ENCODE measurements around the gene PLXNB1. TPM values are rescaled to one million over a fixed set of nuclear protein-coding genes. Genes with fewer than 3 reads are reported as not detected.

Gene PLXNB1
- total RNA-seq, 2 donors from 2014 or later: 175 to 216 TPM

DNA sequence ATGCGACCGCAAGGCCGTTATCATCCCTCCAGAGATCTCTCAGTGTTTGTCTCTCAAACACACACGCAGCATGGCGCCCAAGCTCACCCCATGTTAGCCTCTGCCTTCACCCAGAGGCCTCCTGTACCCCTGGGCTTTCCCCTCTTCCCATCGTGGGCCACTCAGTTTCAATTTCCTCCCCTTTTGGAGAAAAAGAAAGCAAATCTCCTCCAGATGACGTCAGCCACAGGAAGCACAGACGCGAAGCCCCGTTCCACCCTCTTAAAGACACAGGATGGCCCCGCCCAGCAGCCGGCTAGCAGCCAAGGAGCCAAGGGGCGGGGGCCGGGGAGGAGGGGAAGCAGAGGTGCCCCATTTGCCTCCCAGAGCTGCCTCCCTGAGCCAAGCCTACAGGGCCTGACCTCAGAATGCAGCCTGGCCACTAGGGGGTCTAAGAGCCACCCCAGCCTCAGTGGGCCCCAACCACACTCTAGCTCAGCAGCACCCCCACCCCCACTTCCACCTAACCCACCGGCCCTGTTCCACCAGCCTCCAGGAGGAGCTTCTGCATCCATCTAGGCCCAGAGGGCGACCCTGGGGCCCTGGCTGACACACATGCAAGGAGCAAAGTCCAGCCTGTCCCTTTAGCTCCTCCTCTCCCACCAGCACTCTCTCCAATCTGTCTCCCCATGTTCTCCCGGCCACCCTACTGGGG lies 43.2 kb upstream of the PLXNB1 start:
- no peaks in the 10 kb centered on the region for H3K27me3 ChIP-seq (ENCODE audit: control insufficient read depth, insufficient read depth, low read length, poor library complexity, severe bottlenecking)
- peak; percentile 98 for DNase-seq
- Mint-ChIP-seq H3K36me3 (ENCODE audit: low read depth) (peaks cover 17% of the 10 kb centered on the region), H3K9me3 (no peaks in the 10 kb centered on the region), H3K4me1 (peaks cover 20% of the 10 kb centered on the region), H3K27me3 (ENCODE audit: insufficient read depth) (no peaks in the 10 kb centered on the region), H3K27ac (peak overlapping the region; percentile 99), H3K4me3 (peak overlapping the region; percentile 77)
- peaks cover 12% of the 10 kb centered on the region for H3K36me3 ChIP-seq (ENCODE audit: control insufficient read depth, insufficient read depth, low read length)
- H3K27ac ChIP-seq (ENCODE audit: low read depth, low read length): peak overlapping the region; percentile 59
- 9 to 11% methylated on average over 7 to 17 of the region's 17 CpGs for WGBS, 2 experiments (ENCODE audit: insufficient coverage in 1 of 2, insufficient read length in 1 of 2)
- peak overlapping the region; percentile 84 for H3K4me3 ChIP-seq (ENCODE audit: low read length)
- peak overlapping the region; percentile 82 for H3K9ac ChIP-seq (ENCODE audit: extremely low read depth, low read length, poor library complexity, severe bottlenecking)
- no peaks in the 10 kb centered on the region for H3K9me3 ChIP-seq (ENCODE audit: control insufficient read depth, low read length)
- TF ChIP-seq, protein P1, sequence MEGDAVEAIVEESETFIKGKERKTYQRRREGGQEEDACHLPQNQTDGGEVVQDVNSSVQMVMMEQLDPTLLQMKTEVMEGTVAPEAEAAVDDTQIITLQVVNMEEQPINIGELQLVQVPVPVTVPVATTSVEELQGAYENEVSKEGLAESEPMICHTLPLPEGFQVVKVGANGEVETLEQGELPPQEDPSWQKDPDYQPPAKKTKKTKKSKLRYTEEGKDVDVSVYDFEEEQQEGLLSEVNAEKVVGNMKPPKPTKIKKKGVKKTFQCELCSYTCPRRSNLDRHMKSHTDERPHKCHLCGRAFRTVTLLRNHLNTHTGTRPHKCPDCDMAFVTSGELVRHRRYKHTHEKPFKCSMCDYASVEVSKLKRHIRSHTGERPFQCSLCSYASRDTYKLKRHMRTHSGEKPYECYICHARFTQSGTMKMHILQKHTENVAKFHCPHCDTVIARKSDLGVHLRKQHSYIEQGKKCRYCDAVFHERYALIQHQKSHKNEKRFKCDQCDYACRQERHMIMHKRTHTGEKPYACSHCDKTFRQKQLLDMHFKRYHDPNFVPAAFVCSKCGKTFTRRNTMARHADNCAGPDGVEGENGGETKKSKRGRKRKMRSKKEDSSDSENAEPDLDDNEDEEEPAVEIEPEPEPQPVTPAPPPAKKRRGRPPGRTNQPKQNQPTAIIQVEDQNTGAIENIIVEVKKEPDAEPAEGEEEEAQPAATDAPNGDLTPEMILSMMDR (conservative IDR thresholded peaks at IDR 0.05): peak; percentile 80
- peaks cover 10% of the 10 kb centered on the region for H3K4me1 ChIP-seq (ENCODE audit: control insufficient read depth, insufficient read depth, low read length)

DNA sequence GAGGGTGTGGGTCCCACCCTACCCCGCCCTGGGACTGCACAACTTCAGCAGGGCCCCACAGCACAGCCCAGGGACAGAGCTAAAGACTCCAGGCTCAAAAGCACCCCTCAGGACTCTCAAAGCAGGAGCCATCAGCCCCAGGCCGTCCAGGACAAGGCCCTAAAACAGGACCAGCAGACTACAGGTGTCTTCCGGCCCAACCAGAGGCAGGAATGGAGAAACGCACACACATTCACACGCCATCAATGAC lies 42.7 kb upstream of the PLXNB1 start:
- TF ChIP-seq, protein P1 (conservative IDR thresholded peaks at IDR 0.05): no peak
- H3K27me3 ChIP-seq (ENCODE audit: control insufficient read depth, insufficient read depth, low read length, poor library complexity, severe bottlenecking): no peaks in the 10 kb centered on the region
- H3K27ac Mint-ChIP-seq: peak overlapping the region; percentile 99
- no peak for DNase-seq
- peak overlapping the region; percentile 82 for H3K9ac ChIP-seq (ENCODE audit: extremely low read depth, low read length, poor library complexity, severe bottlenecking)
- no peaks in the 10 kb centered on the region for H3K9me3 ChIP-seq (ENCODE audit: control insufficient read depth, low read length)
- H3K36me3 Mint-ChIP-seq (ENCODE audit: low read depth): peaks cover 22% of the 10 kb centered on the region
- H3K4me3 Mint-ChIP-seq: peak overlapping the region; percentile 77
- peaks cover 16% of the 10 kb centered on the region for H3K36me3 ChIP-seq (ENCODE audit: control insufficient read depth, insufficient read depth, low read length)
- 13 to 20% methylated on average over 4 to 5 of the region's 5 CpGs for WGBS, 2 experiments (ENCODE audit: insufficient coverage in 1 of 2, insufficient read length in 1 of 2)
- peaks cover 10% of the 10 kb centered on the region for H3K4me1 ChIP-seq (ENCODE audit: control insufficient read depth, insufficient read depth, low read length)
- H3K27ac ChIP-seq (ENCODE audit: low read depth, low read length): peak overlapping the region; percentile 59
- H3K4me3 ChIP-seq (ENCODE audit: low read length): peak overlapping the region; percentile 84
- no peaks in the 10 kb centered on the region for H3K27me3 Mint-ChIP-seq (ENCODE audit: insufficient read depth)
- H3K4me1 Mint-ChIP-seq: peaks cover 20% of the 10 kb centered on the region
- no peaks in the 10 kb centered on the region for H3K9me3 Mint-ChIP-seq

DNA sequence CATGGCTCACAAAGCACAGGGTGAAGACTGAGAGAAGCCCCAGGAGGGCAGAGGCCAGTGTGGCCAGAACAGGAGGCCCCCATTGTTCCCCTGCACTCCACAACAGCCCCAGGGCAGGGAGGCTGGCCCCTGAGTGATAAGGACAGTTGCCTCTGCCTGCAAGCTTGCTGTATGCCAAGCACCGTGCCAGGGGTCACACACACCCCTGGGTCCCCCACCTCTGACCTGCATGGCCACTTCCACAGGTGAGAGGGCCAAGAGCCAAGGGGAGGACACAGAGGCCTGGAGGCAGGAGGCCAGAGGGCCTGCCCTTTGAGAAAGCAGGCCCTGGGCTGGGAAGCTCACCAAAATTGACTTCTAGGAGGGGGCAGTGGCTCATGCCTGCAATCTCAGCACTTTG lies 40.4 kb upstream of the PLXNB1 start:
- TF ChIP-seq, protein P1 (conservative IDR thresholded peaks at IDR 0.05): no peak
- Histone ChIP-seq H3K27ac (ENCODE audit: low read depth, low read length) (peak overlapping the region; percentile 47), H3K9me3 (ENCODE audit: control insufficient read depth, low read length) (no peaks in the 10 kb centered on the region), H3K9ac (ENCODE audit: extremely low read depth, low read length, poor library complexity, severe bottlenecking) (no peak overlapping the region), H3K27me3 (ENCODE audit: control insufficient read depth, insufficient read depth, low read length, poor library complexity, severe bottlenecking) (no peaks in the 10 kb centered on the region), H3K36me3 (ENCODE audit: control insufficient read depth, insufficient read depth, low read length) (peaks cover 26% of the 10 kb centered on the region), H3K4me3 (ENCODE audit: low read length) (no peak overlapping the region), H3K4me1 (ENCODE audit: control insufficient read depth, insufficient read depth, low read length) (peaks cover 17% of the 10 kb centered on the region)
- no peaks in the 10 kb centered on the region for H3K9me3 Mint-ChIP-seq
- no peaks in the 10 kb centered on the region for H3K27me3 Mint-ChIP-seq (ENCODE audit: insufficient read depth)
- H3K36me3 Mint-ChIP-seq (ENCODE audit: low read depth): peaks cover 32% of the 10 kb centered on the region
- peak; percentile 41 for DNase-seq
- WGBS, 2 experiments (ENCODE audit: insufficient coverage in 1 of 2, insufficient read length in 1 of 2): 93 to 100% methylated on average over 1 of the region's 1 CpG
- peaks cover 28% of the 10 kb centered on the region for H3K4me1 Mint-ChIP-seq
- peak overlapping the region; percentile 6 for H3K4me3 Mint-ChIP-seq
- H3K27ac Mint-ChIP-seq: peak overlapping the region; percentile 57

All from endodermal cell (in vitro differentiated cells).